GM12878 (cell line): Measurements from ENCODE around the gene PRR14L. TPM values are rescaled to one million over a fixed set of nuclear protein-coding genes. Genes with fewer than 3 reads are reported as not detected.

Experiments used
- ATAC-seq: fragments of 200-7000 bp; cut with Tn5 transposase; 3 replicates; pipeline ENCODE4 v1.9.1; 2020; ENCODE audit warnings: mild to moderate bottlenecking, moderate library complexity
- BruUV-seq: library from RNA; stranded (reverse); fragments of 400-500 nt; replicated peaks from 2 replicates; lab custom pipeline; 2021; lab: Mats Ljungman, UMichigan
- CTCF ChIA-PET: fragments of 300-600 bp; sonication (Branson Sonifier 250); formaldehyde crosslinking; extraction: SDS; loops from one replicate; lab custom pipeline; 2021; ENCODE audit warnings: inconsistent platforms; lab: Yijun Ruan, JAX
- POLR2A ChIA-PET: fragments of 350-600 bp; formaldehyde crosslinking; extraction: SDS; loops from one replicate; lab custom pipeline; 2021; ENCODE audit warnings: inconsistent platforms; lab: Charles Lee
- RAD21 ChIA-PET: fragments of 300-600 bp; sonication (Branson Sonifier 250); formaldehyde crosslinking; loops from one replicate; lab custom pipeline; 2023; ENCODE audit warnings: antibody characterized with exemption; ENCODE audit not compliant: unreplicated experiment; lab: Charles Lee
- SMC1A ChIA-PET: fragments of 300-600 bp; sonication (Branson Sonifier 250); formaldehyde crosslinking; loops from one replicate; lab custom pipeline; 2023; ENCODE audit not compliant: unreplicated experiment, uncharacterized antibody; lab: Charles Lee
- DNase-seq: peaks from one replicate; pipeline ENCODE4 v3.0.0-alpha.2; 2011; ENCODE audit warnings: low read depth, low spot score
- FAIRE-seq: peaks from 3 replicates; lab custom pipeline; 2011; peaks lifted over from hg19 to GRCh38; lab: Jason Lieb, UNC
- H2AFZ ChIP-seq: 2 replicates; pipeline ENCODE4 v1.6.0; 2011; ENCODE audit warnings: low read depth, low read length, control low read depth; ENCODE audit not compliant: control insufficient read depth
- H3K27ac ChIP-seq: 2 replicates; pipeline ENCODE4 v1.5.1; 2011; ENCODE audit warnings: control low read depth; ENCODE audit not compliant: control insufficient read depth, insufficient read depth
- H3K27me3 ChIP-seq, 2 experiments: replicated peaks in 1 of 2; 2 replicates each; pipeline versions ENCODE4 v1.6.0 to v1.6.1; 2011; ENCODE audit warnings: low read length in 1 of 2; ENCODE audit not compliant: control insufficient read depth in 2 of 2, insufficient read depth in 2 of 2
- H3K36me3 ChIP-seq, 2 experiments: 2 replicates each; pipeline ENCODE4 v1.5.1; 2011; ENCODE audit warnings: low read length in 1 of 2; ENCODE audit not compliant: control insufficient read depth in 2 of 2, insufficient read depth in 2 of 2
- H3K4me1 ChIP-seq: 2 replicates; pipeline ENCODE4 v1.6.1; 2011; ENCODE audit warnings: mild to moderate bottlenecking, low read length, moderate library complexity, mixed read lengths; ENCODE audit not compliant: control insufficient read depth, insufficient read depth
- H3K4me2 ChIP-seq: 2 replicates; pipeline ENCODE4 v1.6.0; 2011; ENCODE audit warnings: control low read depth; ENCODE audit not compliant: control insufficient read depth, insufficient read depth
- H3K4me3 ChIP-seq: fragments of 200-600 bp; sonication (generic); 2 replicates; pipeline ENCODE4 v1.5.1; 2016
- H3K79me2 ChIP-seq: 2 replicates; pipeline ENCODE4 v1.6.0; 2011; ENCODE audit warnings: low read length; ENCODE audit not compliant: control insufficient read depth, insufficient read depth
- H3K9ac ChIP-seq: 2 replicates; pipeline ENCODE4 v1.8.0; 2011; ENCODE audit warnings: low read length, control low read depth, mixed read lengths; ENCODE audit not compliant: control insufficient read depth, insufficient read depth
- H3K9me3 ChIP-seq: replicated peaks from 3 replicates; pipeline ENCODE4 v1.5.1; 2011; ENCODE audit warnings: mild to moderate bottlenecking, low read length; ENCODE audit not compliant: control insufficient read depth, insufficient read depth
- H4K20me1 ChIP-seq: 2 replicates; pipeline ENCODE4 v1.6.0; 2011; ENCODE audit not compliant: control insufficient read depth, insufficient read depth
- CREM ChIP-seq: IDR thresholded peaks from 2 replicates; pipeline ENCODE4 v1.6.1; 2014; ENCODE audit warnings: antibody characterized with exemption, low read depth
- EP300 ChIP-seq, 2 experiments: fragments of 150-350 bp in 1 of 2; IDR thresholded peaks; 2 replicates each; pipeline ENCODE4 v1.6.1; 2011 to 2012; ENCODE audit warnings: low read depth in 2 of 2, low read length in 2 of 2, borderline replicate concordance in 1 of 2, improper control_type of control experiment in 1 of 2, inconsistent platforms in 1 of 2; ENCODE audit not compliant: control insufficient read depth in 1 of 2
- FOXK2 ChIP-seq: fragments of 450-650 bp; IDR thresholded peaks from 2 replicates; pipeline ENCODE4 v1.6.1; 2017; ENCODE audit warnings: mild to moderate bottlenecking, moderate library complexity
- MXI1 ChIP-seq: fragments of 150-350 bp; IDR thresholded peaks from 2 replicates; pipeline ENCODE4 v1.6.1; 2011; ENCODE audit warnings: low read depth, mild to moderate bottlenecking, inconsistent platforms, low read length, improper control_type of control experiment
- NBN ChIP-seq: fragments of 450-650 bp; IDR thresholded peaks from 2 replicates; pipeline ENCODE4 v1.6.1; 2016
- RFX5 ChIP-seq: IDR thresholded peaks from 2 replicates; pipeline ENCODE4 v1.6.1; 2011; ENCODE audit warnings: low read depth, low read length, improper control_type of control experiment
- SMAD5 ChIP-seq: IDR thresholded peaks from 2 replicates; pipeline ENCODE4 v1.6.1; 2016; ENCODE audit warnings: antibody characterized with exemption, low read depth
- SMC3 ChIP-seq: IDR thresholded peaks from 2 replicates; pipeline ENCODE4 v1.6.1; 2011; ENCODE audit warnings: low read length, improper control_type of control experiment, borderline replicate concordance
- SPI1 ChIP-seq: IDR thresholded peaks from 2 replicates; pipeline ENCODE4 v1.6.1; 2011; ENCODE audit warnings: low read depth, mild to moderate bottlenecking, low read length, moderate library complexity, borderline replicate concordance; ENCODE audit not compliant: insufficient read depth
- TCF12 ChIP-seq: IDR thresholded peaks from 2 replicates; pipeline ENCODE4 v1.6.1; 2011; ENCODE audit warnings: low read depth, mild to moderate bottlenecking, low read length
- ZBED1 ChIP-seq: IDR thresholded peaks from 2 replicates; pipeline ENCODE4 v1.6.1; 2016; ENCODE audit warnings: borderline replicate concordance
- ZSCAN29 ChIP-seq: fragments of 450-650 bp; IDR thresholded peaks from 2 replicates; pipeline ENCODE4 v1.6.1; 2017; ENCODE audit warnings: mild to moderate bottlenecking, moderate library complexity
- WGBS: methylation state at CpG from one replicate; pipeline ENCODE4 v1.1.6; 2016; ENCODE audit warnings: low lambda C conversion rate; ENCODE audit not compliant: insufficient replicate concordance, insufficient coverage; ENCODE audit errors: missing lambda C conversion rate; 5-methylcytosine and 5-hydroxymethylcytosine counted together
- in situ Hi-C: fragments of 300-500 bp; cut with MboI; formaldehyde crosslinking; loops from 9 replicates; pipeline ENCODE4 v1.14.3; 2018; ENCODE audit warnings: mixed read lengths
- intact Hi-C: fragments of 100-400 bp; cut with micrococcal nuclease; formaldehyde crosslinking; loops from one replicate; pipeline ENCODE4 v1.14.2; 2022; ENCODE audit not compliant: unreplicated experiment
- polyA plus RNA-seq, 11 experiments: library from polyadenylated mRNA; depleted of rRNA in 4 of 11; unstranded in 6 of 11; stranded (reverse) in 5 of 11; fragments of >200 nt; fragmentation: Nextera tagmentation in 4 of 11; fragmentation: Illumina TruSeq in 1 of 11; extraction: Ambion mirVana in 4 of 11; extraction: Trizol in 1 of 11; gene quantifications; 1 replicate in 1 of 11; 2 replicates in 10 of 11; pipeline versions ENCODE4 v1.2.1 to v1.2.3, GENCODE V29; 2011 to 2016; ENCODE audit warnings: inconsistent platforms in 2 of 11, missing spikeins in 2 of 11, low read depth in 1 of 11
- total RNA-seq, 4 experiments: library from RNA; depleted of rRNA in 3 of 4; stranded (reverse); fragments of >200 nt in 3 of 4; fragmentation: Illumina TruSeq in 1 of 4; extraction: Trizol in 1 of 4; gene quantifications; 2 replicates each; pipeline versions ENCODE4 v1.2.1 to v1.2.3, GENCODE V29; 2013 to 2021
- TF ChIP-seq, protein P1 (sequence below): fragments of 450-650 bp; conservative IDR thresholded peaks from 2 replicates; pipeline ENCODE4 v1.6.1; 2017; ENCODE audit warnings: mild to moderate bottlenecking, moderate library complexity
- TF ChIP-seq, protein P2 (sequence below): fragments of 150-350 bp; IDR thresholded peaks from 2 replicates; pipeline ENCODE4 v1.6.1; 2014; ENCODE audit warnings: mild to moderate bottlenecking, low read depth, low read length
- TF ChIP-seq, protein P3 (sequence below): IDR thresholded peaks from 2 replicates; pipeline ENCODE4 v1.6.1; 2011; ENCODE audit warnings: low read depth, low read length, improper control_type of control experiment, borderline replicate concordance
- TF ChIP-seq, protein P4 (sequence below): fragments of 450-650 bp; IDR thresholded peaks from 2 replicates; pipeline ENCODE4 v1.6.1; 2017; ENCODE audit warnings: borderline replicate concordance

PRR14L gene
- total and polyA plus RNA-seq, 10 of the 15 experiments (the other 5 are each of a cell fraction or from before 2014, with no cell fraction given): 4.2 to 49.0 (median 21.4) TPM

DNA sequence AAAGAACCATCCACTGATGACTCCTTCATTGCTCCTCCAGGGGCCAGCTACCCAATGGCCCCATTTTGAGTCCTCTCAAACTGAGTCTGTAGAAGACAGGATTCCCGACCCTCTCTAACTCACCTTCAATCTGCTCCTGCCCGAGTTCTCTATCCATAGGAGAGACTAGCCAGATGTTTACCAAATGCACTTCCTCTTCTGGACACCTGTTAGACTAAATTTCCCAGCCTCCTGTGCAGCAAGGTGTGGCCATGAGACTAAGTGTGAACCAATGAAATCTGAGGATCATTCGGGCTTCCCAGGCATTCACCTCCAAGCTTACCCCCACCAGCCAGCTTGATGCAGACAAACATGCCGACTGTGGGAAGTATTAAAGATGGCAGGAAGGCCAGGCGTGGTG, 95.5 kb downstream of the PRR14L start:
- POLR2A ChIA-PET: interaction anchor here (0.6 to 3.2 kb wide), 4 partner anchors 13 to 24 kb away, joined by 3 to 26 read pairs (median 5); no protein-coding TSS in a partner anchor
- WGBS: 79% methylated on average over 5 of the region's 5 CpGs

More for the DNA sequence above, 95.5 kb downstream of the PRR14L start:
- peak overlapping the region; percentile 7; the same call in 1 of the 2 replicates for H3K4me2 ChIP-seq
- no peak overlapping the region for H2AFZ ChIP-seq
- peak overlapping the region; percentile 85; the same call in 1 of the 2 replicates for H3K27ac ChIP-seq
- H4K20me1 ChIP-seq: no peaks in the 10 kb centered on the region; the same call in 1 of the 2 replicates
- ChIA-PET RAD21 (interaction anchor here (0.6 to 3.4 kb wide), 4 partner anchors 7 to 230 kb away, joined by 3 to 37 read pairs (median 8); partner anchors contain the start of gene PISD), SMC1A (interaction anchor here (1.1 to 1.9 kb wide), 3 partner anchors 11 to 98 kb away, joined by 3 to 20 read pairs (median 4); no protein-coding TSS in a partner anchor), CTCF (interaction anchor here (2.7 to 3.3 kb wide), 3 partner anchors 11 to 20 kb away, joined by 8 to 11 read pairs (median 9); no protein-coding TSS in a partner anchor)
- no TSS peak for BruUV-seq
- intact Hi-C loops: no loop called here
- 0 out of 2 replicates have a peak overlapping the region, but pooled peaks have one; percentile 38 for H3K4me3 ChIP-seq
- in situ Hi-C loops: no loop called here
- H3K79me2 ChIP-seq: peaks cover 70% of the 10 kb centered on the region
- H3K36me3 ChIP-seq: no peaks in the 10 kb centered on the region
- no peaks in the 10 kb centered on the region for H3K27me3 ChIP-seq
- TF ChIP-seq SMC3 (no peak), TCF12 (peak; percentile 17; the same call in 1 of the 2 replicates), SMAD5 (no peak), CREM (no peak), SPI1 (peak; percentile 72; the same call in 1 of the 2 replicates), ZSCAN29 (no peak), EP300 (IDR thresholded peaks at IDR 0.05; ENCODE audit: borderline replicate concordance in 1 of 2, control insufficient read depth in 1 of 2, low read depth in 2 of 2, low read length in 2 of 2) (no peak), ZBED1 (no peak), MXI1 (no peak), NBN (no peak), FOXK2 (no peak), RFX5 (no peak)
- TF ChIP-seq, protein P1, sequence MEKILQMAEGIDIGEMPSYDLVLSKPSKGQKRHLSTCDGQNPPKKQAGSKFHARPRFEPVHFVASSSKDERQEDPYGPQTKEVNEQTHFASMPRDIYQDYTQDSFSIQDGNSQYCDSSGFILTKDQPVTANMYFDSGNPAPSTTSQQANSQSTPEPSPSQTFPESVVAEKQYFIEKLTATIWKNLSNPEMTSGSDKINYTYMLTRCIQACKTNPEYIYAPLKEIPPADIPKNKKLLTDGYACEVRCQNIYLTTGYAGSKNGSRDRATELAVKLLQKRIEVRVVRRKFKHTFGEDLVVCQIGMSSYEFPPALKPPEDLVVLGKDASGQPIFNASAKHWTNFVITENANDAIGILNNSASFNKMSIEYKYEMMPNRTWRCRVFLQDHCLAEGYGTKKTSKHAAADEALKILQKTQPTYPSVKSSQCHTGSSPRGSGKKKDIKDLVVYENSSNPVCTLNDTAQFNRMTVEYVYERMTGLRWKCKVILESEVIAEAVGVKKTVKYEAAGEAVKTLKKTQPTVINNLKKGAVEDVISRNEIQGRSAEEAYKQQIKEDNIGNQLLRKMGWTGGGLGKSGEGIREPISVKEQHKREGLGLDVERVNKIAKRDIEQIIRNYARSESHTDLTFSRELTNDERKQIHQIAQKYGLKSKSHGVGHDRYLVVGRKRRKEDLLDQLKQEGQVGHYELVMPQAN: no peak
- TF ChIP-seq, protein P2, sequence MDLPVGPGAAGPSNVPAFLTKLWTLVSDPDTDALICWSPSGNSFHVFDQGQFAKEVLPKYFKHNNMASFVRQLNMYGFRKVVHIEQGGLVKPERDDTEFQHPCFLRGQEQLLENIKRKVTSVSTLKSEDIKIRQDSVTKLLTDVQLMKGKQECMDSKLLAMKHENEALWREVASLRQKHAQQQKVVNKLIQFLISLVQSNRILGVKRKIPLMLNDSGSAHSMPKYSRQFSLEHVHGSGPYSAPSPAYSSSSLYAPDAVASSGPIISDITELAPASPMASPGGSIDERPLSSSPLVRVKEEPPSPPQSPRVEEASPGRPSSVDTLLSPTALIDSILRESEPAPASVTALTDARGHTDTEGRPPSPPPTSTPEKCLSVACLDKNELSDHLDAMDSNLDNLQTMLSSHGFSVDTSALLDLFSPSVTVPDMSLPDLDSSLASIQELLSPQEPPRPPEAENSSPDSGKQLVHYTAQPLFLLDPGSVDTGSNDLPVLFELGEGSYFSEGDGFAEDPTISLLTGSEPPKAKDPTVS: no peak
- TF ChIP-seq, protein P3, sequence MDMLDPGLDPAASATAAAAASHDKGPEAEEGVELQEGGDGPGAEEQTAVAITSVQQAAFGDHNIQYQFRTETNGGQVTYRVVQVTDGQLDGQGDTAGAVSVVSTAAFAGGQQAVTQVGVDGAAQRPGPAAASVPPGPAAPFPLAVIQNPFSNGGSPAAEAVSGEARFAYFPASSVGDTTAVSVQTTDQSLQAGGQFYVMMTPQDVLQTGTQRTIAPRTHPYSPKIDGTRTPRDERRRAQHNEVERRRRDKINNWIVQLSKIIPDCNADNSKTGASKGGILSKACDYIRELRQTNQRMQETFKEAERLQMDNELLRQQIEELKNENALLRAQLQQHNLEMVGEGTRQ: no peak
- TF ChIP-seq, protein P4, sequence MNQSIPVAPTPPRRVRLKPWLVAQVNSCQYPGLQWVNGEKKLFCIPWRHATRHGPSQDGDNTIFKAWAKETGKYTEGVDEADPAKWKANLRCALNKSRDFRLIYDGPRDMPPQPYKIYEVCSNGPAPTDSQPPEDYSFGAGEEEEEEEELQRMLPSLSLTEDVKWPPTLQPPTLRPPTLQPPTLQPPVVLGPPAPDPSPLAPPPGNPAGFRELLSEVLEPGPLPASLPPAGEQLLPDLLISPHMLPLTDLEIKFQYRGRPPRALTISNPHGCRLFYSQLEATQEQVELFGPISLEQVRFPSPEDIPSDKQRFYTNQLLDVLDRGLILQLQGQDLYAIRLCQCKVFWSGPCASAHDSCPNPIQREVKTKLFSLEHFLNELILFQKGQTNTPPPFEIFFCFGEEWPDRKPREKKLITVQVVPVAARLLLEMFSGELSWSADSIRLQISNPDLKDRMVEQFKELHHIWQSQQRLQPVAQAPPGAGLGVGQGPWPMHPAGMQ: no peak
- no peak overlapping the region for H3K9ac ChIP-seq
- FAIRE-seq: no peak
- DNase-seq: no peak
- H3K9me3 ChIP-seq: no peaks in the 10 kb centered on the region
- ATAC-seq: no peak
- H3K4me1 ChIP-seq: peaks cover 39% of the 10 kb centered on the region
